Natural killer cell (primary cell): ENCODE results near the gene DOCK2. TPM values are rescaled to one million over a fixed set of nuclear protein-coding genes. Genes with fewer than 3 reads are reported as not detected.

ENCODE experiments used
- ATAC-seq, 3 donors: fragments of 150-1000 bp in 2 of 3; fragments of 200-7000 bp in 1 of 3; cut with Tn5 transposase; 1 replicate in 1 of 3; 2 replicates in 2 of 3; pipeline ENCODE4 v1.10.0; 2021; ENCODE audit warnings: mild to moderate bottlenecking in 2 of 3, moderate library complexity in 2 of 3
- DNase-seq, 2 donors: peaks; one replicate each; pipeline versions ENCODE4 v3.0.0 to v3.0.0-alpha.2; 2013 to 2021; ENCODE audit warnings: mixed read lengths in 1 of 2
- H3K27ac ChIP-seq: one replicate; pipeline ENCODE4 v1.5.1; 2013; ENCODE audit warnings: mild to moderate bottlenecking, low read length
- H3K27me3 ChIP-seq: one replicate; pipeline ENCODE4 v1.6.1; 2013; ENCODE audit warnings: low read length; ENCODE audit not compliant: control insufficient read depth, insufficient read depth
- H3K36me3 ChIP-seq: one replicate; pipeline ENCODE4 v1.6.1; 2013; ENCODE audit warnings: low read length; ENCODE audit not compliant: control insufficient read depth, insufficient read depth
- H3K4me1 ChIP-seq: one replicate; pipeline ENCODE4 v1.6.1; 2013; ENCODE audit warnings: low read length; ENCODE audit not compliant: control insufficient read depth, insufficient read depth
- H3K4me3 ChIP-seq: one replicate; pipeline ENCODE4 v1.5.1; 2013; ENCODE audit warnings: low read length
- H3K9me3 ChIP-seq: one replicate; pipeline ENCODE4 v1.6.1; 2013; ENCODE audit warnings: low read length; ENCODE audit not compliant: control insufficient read depth, insufficient read depth
- H3K27ac Mint-ChIP-seq, 2 donors: one replicate each; pipeline ENCODE4 v1.8.0; 2022; ENCODE audit warnings: mild to moderate bottlenecking in 2 of 2, mixed read lengths in 2 of 2, moderate library complexity in 1 of 2
- H3K27me3 Mint-ChIP-seq, 2 donors: one replicate each; pipeline ENCODE4 v1.8.0; 2022; ENCODE audit warnings: low read depth in 2 of 2, mixed read lengths in 2 of 2
- H3K36me3 Mint-ChIP-seq: one replicate; pipeline ENCODE4 v1.8.0; 2022; ENCODE audit warnings: mixed read lengths
- H3K4me1 Mint-ChIP-seq, 2 donors: one replicate each; pipeline ENCODE4 v1.8.0; 2022; ENCODE audit warnings: mixed read lengths in 2 of 2
- H3K4me3 Mint-ChIP-seq: one replicate; pipeline ENCODE4 v1.8.0; 2022; ENCODE audit warnings: mild to moderate bottlenecking, moderate library complexity, mixed read lengths
- H3K9me3 Mint-ChIP-seq, 2 donors: one replicate each; pipeline ENCODE4 v1.8.0; 2022; ENCODE audit warnings: mixed read lengths in 2 of 2
- WGBS: methylation state at CpG from one replicate; pipeline ENCODE4 v1.1.7; 2013; ENCODE audit warnings: missing lambda C conversion rate; ENCODE audit not compliant: insufficient coverage; 5-methylcytosine and 5-hydroxymethylcytosine counted together
- intact Hi-C: fragments of 100-400 bp; cut with micrococcal nuclease; formaldehyde crosslinking; loops from one replicate; pipeline ENCODE4 v1.14.2; 2022
- total RNA-seq, 4 donors: library from RNA; stranded (reverse); fragments of 120-200 nt in 1 of 4; gene quantifications; one replicate each; pipeline versions ENCODE4 v1.2.3 to v1.2.4, GENCODE V29; 2013 to 2022
- TF ChIP-seq, protein P1 (sequence below): fragments of 200-600 bp; IDR thresholded peaks from one replicate; pipeline ENCODE4 v1.8.0; 2022; ENCODE audit warnings: antibody characterized with exemption

DOCK2 gene
- total RNA-seq, 3 donors from 2014 or later (not counting 1 experiment from before 2014, with no cell fraction given): 317 to 361 (median 320) TPM

DNA sequence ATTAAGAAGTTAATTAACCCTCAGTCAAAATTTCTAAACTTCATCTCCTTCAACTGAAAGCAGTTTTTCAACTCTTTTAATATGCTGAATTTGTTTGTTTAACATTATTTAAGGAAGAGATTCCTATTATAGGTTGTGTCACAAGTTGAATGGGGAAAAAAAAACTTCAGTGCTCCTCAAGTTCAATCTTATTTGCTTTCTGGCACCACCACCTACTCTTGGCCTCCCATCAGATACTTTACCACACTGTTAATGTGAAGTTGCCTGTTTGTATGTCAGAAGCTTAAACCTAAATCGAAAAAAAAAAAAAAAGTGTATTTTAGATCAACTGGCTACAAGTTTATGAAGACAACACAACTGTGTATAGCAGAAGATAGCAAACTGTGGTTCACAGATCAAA lies 4.1 kb upstream of the DOCK2 start:
- Histone ChIP-seq H3K27me3 (no peaks in the 10 kb centered on the region), H3K27ac (no peak overlapping the region), H3K9me3 (no peaks in the 10 kb centered on the region), H3K4me1 (peaks cover 12% of the 10 kb centered on the region), H3K4me3 (no peak overlapping the region), H3K36me3 (no peaks in the 10 kb centered on the region)
- TF ChIP-seq, protein P1, sequence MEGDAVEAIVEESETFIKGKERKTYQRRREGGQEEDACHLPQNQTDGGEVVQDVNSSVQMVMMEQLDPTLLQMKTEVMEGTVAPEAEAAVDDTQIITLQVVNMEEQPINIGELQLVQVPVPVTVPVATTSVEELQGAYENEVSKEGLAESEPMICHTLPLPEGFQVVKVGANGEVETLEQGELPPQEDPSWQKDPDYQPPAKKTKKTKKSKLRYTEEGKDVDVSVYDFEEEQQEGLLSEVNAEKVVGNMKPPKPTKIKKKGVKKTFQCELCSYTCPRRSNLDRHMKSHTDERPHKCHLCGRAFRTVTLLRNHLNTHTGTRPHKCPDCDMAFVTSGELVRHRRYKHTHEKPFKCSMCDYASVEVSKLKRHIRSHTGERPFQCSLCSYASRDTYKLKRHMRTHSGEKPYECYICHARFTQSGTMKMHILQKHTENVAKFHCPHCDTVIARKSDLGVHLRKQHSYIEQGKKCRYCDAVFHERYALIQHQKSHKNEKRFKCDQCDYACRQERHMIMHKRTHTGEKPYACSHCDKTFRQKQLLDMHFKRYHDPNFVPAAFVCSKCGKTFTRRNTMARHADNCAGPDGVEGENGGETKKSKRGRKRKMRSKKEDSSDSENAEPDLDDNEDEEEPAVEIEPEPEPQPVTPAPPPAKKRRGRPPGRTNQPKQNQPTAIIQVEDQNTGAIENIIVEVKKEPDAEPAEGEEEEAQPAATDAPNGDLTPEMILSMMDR: no peak
- ATAC-seq (no peak), DNase-seq (no peak)
- Mint-ChIP-seq H3K27me3 (peaks cover 0 to 3% of the 10 kb centered on the region in 2 donors), H3K27ac (no peak overlapping the region), H3K36me3 (no peaks in the 10 kb centered on the region), H3K4me1 (peaks cover 12 to 23% of the 10 kb centered on the region in 2 donors), H3K9me3 (peaks cover 0 to 3% of the 10 kb centered on the region in 2 donors), H3K4me3 (no peak overlapping the region)
- 100% methylated on average over 1 of the region's 1 CpG for WGBS
- intact Hi-C loops: no loop called here

DNA sequence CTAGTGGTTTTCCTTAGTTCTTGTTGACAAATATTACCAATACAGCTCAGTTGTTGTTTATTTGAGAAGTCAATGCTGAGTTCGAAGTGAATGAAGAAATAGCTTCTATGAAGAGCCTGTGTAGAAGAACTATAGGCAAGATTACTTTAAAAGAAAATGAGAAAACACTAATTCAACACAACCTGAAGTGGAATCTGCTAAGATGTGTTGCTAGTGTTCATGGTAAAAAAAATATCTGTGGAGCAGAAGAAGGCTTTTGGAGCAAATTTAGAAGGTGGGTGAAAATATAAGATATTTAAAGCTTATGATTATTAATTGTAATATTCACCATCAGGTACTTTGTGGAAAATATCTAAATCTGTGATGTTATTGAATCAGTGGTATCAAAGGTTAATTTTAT lies 2.5 kb upstream of the DOCK2 start:
- Mint-ChIP-seq H3K36me3 (no peaks in the 10 kb centered on the region), H3K9me3 (peaks cover 0 to 5% of the 10 kb centered on the region in 2 donors), H3K4me1 (peaks cover 29 to 40% of the 10 kb centered on the region in 2 donors), H3K4me3 (no peak overlapping the region), H3K27me3 (peaks cover 0 to 3% of the 10 kb centered on the region in 2 donors), H3K27ac (no peak overlapping the region)
- Histone ChIP-seq H3K27me3 (no peaks in the 10 kb centered on the region), H3K9me3 (no peaks in the 10 kb centered on the region), H3K36me3 (peaks cover 1% of the 10 kb centered on the region), H3K4me1 (peaks cover 23% of the 10 kb centered on the region), H3K4me3 (no peak overlapping the region), H3K27ac (no peak overlapping the region)
- DNase-seq (no peak), ATAC-seq (no peak)
- WGBS: 100% methylated on average over 1 of the region's 1 CpG
- TF ChIP-seq, protein P1: no peak
- intact Hi-C loops: no loop called here

DNA sequence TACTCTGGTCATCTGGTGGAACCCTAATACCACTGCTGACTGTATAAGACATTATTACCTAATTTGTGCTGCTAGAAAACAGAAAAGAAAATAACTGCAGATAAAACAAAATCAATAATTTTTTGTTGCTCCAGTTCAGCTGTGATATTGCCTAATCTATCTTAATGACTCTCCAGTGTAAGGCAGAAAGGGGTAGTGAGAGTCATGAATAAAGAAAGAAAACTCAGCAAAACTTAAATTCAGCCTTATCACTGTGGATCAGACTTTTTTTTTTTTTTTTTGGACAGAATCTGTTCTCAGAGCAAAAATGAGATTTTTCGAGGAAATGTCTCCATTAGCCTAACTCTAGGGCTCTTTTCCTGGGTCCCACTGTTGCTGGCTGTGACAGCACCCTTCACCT lies 1.1 kb upstream of the DOCK2 start:
- H3K27me3 ChIP-seq: no peaks in the 10 kb centered on the region
- peaks cover 0 to 5% of the 10 kb centered on the region in 2 donors for H3K9me3 Mint-ChIP-seq
- intact Hi-C loops: loop anchor here (2.0 kb wide), 1 partner anchor 15 kb away; no protein-coding TSS in a partner anchor
- peaks cover 26% of the 10 kb centered on the region for H3K4me1 ChIP-seq
- H3K4me3 Mint-ChIP-seq: peak overlapping the region; percentile 95
- no peak for DNase-seq
- ATAC-seq: no peak
- peaks cover 0 to 3% of the 10 kb centered on the region in 2 donors for H3K27me3 Mint-ChIP-seq
- H3K4me3 ChIP-seq: no peak overlapping the region
- no peaks in the 10 kb centered on the region for H3K9me3 ChIP-seq
- H3K36me3 ChIP-seq: peaks cover 7% of the 10 kb centered on the region
- WGBS: 62% methylated on average over 1 of the region's 1 CpG
- TF ChIP-seq, protein P1: no peak
- H3K27ac ChIP-seq: no peak overlapping the region
- H3K27ac Mint-ChIP-seq: peak overlapping the region; percentile 91 to 94
- no peaks in the 10 kb centered on the region for H3K36me3 Mint-ChIP-seq
- H3K4me1 Mint-ChIP-seq: peaks cover 42 to 47% of the 10 kb centered on the region in 2 donors

- Histone ChIP-seq H3K9me3 (no peaks in the 10 kb centered on the region), H3K27ac (peak overlapping the region; percentile 82), H3K4me1 (peaks cover 31% of the 10 kb centered on the region), H3K27me3 (no peaks in the 10 kb centered on the region), H3K4me3 (peak overlapping the region; percentile 86), H3K36me3 (peaks cover 7% of the 10 kb centered on the region)
- no peak for DNase-seq
- Mint-ChIP-seq H3K27me3 (peaks cover 0 to 3% of the 10 kb centered on the region in 2 donors), H3K27ac (peak overlapping the region; percentile 91 to 94), H3K4me1 (peaks cover 49 to 54% of the 10 kb centered on the region in 2 donors), H3K36me3 (no peaks in the 10 kb centered on the region), H3K4me3 (peak overlapping the region; percentile 95), H3K9me3 (peaks cover 0 to 5% of the 10 kb centered on the region in 2 donors)
- intact Hi-C loops: loop anchor here (2.0 kb wide), 1 partner anchor 14 kb away; no protein-coding TSS in a partner anchor
- TF ChIP-seq, protein P1: no peak
- no peak for ATAC-seq
- 53% methylated on average over 23 of the region's 23 CpGs for WGBS
These were observed 494 bp upstream of the DOCK2 start for GRCh38 chr5:169636477-169637084.
